GM15510 (cell line): Measurements from ENCODE around the gene IDH3G.

Experiments
- POLR2A ChIP-seq: IDR thresholded peaks from 3 replicates; pipeline ENCODE4 v1.6.1; 2011; ENCODE audit warnings: borderline replicate concordance; ENCODE audit not compliant: insufficient read length; ENCODE audit errors: extremely low read depth

The IDH3G gene

DNA sequence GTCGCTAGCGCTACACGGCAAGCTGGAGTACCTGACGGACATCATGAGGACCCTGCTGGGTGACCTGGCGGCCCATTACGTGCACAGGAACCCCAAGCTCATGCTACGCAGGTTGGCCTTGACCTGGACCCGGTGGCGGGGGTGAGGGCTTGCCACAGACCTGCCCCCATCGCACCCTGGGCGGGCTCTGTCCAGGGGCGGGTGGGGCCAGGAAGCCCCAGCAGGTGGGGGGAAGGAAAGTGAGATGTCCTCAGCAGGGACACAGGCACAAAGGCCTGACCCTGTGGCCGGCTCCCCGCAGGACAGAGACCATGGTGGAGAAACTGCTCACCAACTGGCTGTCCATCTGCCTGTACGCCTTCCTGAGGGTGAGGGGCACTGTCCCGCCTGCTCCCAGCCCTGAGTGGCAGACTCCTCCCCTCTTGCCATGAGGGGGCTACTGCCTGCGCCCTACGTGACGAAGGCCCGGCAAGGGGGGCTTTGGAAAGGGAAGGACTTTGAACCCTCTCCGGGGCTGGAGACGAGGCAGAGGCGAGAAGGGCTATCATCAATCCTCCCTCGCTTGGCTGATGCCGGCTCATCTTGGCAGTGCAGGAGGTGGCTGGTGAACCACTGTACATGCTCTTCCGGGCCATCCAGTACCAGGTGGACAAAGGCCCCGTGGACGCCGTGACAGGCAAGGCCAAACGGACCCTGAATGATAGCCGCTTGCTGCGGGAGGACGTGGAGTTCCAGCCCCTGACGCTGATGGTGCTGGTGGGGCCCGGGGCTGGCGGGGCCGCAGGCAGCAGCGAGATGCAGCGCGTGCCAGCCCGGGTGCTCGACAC lies 18.7 kb downstream of the IDH3G start:
- no peak for TF ChIP-seq POLR2A

DNA sequence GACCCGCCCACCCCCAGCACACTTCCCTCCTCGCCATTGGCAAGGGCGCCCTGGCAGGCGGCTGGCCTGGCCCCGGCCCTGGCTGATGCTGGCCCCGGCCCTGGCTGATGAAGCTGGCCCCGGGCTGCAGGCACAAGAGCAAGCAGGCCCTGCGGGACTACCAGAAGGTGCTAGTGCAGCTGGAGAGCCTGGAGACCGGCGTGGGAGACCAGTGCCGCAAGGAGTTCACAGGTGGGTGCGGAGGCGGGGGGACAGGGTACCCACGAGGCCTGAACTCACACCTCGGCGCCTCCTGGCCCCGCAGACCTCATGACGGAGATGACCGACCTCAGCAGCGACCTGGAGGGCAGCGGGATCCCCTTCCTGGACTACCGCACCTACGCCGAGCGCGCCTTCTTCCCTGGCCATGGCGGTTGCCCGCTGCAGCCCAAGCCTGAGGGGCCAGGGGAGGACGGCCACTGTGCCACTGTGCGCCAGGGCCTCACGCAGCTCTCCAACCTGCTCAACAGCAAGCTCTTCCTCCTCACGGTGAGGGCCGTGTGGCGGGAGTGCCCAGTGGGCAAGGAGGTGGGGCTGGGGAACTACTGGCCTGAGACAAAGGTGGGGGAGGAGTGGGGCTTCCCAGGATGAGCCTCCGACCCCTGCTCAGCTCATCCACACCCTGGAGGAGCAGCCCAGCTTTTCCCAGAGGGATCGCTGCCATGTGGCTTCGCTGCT lies 19.4 kb downstream of the IDH3G start:
- TF ChIP-seq POLR2A, result no peak

DNA sequence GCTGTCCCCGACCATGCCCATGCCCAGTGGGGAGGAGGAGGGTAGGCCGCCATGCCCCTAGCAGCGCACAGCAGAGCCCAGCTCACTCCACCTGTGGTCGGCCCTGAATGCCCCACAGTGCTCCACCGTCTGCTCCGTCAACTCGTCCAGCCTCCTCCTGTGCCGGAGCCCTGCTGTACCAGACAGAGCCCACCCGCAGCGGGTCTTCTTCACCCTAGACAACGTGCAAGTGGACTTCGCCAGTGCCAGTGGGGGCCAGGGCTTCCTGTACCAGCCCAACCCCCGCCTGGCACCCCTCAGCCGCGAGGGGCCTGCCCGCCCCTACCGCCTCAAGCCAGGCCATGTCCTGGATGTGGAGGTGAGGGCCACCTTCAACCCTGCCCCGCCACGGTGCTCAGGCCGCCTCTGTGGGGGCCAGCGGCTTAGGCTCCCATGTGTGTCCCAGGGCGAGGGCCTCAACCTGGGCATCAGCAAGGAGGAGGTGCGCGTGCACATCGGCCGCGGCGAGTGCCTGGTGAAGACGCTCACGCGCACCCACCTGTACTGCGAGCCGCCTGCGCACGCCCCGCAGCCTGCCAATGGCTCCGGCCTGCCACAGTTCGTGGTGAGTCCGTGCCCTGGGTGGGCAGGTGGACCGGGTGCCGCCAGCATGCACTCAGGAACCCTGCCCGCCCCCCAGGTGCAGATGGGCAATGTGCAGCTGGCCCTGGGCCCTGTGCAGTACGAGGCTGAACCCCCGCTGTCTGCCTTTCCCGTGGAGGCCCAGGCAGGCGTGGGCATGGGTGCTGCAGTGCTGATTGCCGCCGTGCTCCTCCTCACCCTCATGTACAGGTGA lies 20.2 kb downstream of the IDH3G start:
- no peak for TF ChIP-seq POLR2A

DNA sequence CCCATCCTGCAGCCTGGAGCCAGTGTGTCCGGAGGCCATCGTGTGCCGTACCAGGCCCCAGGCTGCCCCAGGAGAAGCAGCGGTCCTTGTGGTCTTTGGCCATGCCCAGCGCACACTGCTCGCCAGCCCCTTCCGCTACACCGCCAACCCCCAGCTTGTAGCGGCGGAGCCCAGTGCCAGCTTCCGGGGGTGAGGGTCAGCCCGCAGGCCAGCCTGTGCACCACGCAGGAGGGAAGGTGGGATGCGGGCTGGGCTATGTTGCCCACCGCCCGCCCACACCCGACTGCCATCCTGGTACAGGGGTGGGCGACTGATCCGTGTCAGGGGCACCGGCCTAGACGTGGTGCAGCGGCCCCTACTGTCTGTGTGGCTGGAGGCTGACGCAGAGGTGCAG lies 21.0 kb downstream of the IDH3G start:
- TF ChIP-seq POLR2A, result no peak

DNA sequence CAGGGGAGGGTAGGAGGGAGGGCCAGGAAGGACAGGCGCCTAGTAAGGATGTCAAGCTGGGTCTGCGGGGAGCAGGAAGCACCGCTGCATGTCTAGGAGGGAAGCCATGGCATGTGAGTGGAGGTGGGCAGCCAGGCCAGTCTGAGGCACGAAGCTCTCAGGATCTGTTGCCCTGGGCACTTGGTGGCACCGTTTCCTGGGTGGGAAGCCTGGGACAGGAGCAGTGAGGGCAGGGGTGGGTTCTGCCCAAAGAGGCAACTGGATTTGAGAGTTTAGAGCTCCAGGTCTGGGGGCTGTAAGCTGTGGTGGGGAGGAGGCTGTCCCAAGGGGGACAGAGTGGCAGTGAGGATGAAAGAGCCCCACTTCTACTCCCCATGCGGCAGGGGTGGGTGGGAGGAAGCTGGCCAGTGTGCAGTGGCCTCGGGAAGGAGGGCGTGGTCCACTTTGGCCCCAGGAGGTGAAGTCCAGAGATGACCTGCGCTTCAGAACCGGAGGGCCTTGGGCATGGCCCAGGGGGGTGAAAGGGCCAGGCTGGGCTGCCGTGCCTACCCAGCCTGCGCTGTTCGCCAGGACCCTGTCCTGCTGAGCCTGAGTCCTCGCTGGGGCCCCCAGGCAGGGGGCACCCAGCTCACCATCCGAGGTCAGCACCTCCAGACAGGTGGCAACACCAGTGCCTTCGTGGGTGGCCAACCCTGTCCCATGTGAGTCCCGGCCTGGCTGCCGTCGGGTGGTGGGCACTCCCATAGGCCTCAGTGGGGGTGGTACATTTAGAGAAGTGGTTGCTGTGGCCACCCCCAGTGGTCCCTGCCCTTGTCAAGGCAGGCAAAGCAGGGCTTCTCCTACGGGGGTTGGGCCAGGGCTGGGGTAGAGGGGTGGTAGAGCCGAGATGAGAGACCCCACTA lies 21.6 kb downstream of the IDH3G start:
- no peak for TF ChIP-seq POLR2A

DNA sequence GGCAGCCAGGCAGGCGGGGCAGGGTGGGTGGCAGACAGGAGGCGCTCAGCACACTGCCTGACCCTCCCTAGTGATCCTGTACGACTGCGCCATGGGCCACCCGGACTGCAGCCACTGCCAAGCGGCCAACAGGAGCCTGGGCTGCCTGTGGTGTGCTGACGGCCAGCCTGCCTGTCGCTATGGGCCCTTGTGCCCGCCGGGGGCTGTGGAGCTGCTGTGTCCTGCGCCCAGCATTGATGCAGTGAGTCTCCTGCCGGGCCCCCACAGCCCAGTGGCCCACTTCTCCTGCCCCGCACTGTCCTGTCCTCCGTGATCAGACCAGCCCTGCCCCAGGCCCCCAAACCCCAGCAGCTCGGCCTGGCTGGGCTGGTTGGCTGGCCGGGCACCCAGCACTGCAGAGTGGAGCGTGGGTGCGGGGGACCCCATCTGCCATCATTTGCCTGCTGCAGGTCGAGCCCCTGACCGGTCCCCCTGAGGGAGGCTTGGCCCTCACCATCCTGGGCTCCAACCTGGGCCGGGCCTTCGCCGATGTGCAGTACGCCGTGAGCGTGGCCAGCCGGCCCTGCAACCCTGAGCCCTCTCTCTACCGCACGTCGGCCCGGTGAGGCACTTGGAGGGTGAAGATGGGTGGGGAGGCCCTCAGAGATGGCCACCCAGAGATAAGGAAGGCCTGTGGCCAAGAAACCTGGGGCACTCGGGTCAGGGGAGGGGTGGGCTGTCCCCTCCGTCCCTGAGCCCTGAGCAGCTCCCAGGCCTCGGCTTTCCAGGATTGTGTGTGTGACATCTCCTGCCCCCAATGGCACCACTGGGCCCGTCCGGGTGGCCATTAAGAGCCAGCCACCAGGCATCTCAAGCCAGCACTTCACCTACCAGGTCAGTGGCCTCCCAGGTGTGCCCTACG lies 22.5 kb downstream of the IDH3G start:
- no peak for TF ChIP-seq POLR2A

DNA sequence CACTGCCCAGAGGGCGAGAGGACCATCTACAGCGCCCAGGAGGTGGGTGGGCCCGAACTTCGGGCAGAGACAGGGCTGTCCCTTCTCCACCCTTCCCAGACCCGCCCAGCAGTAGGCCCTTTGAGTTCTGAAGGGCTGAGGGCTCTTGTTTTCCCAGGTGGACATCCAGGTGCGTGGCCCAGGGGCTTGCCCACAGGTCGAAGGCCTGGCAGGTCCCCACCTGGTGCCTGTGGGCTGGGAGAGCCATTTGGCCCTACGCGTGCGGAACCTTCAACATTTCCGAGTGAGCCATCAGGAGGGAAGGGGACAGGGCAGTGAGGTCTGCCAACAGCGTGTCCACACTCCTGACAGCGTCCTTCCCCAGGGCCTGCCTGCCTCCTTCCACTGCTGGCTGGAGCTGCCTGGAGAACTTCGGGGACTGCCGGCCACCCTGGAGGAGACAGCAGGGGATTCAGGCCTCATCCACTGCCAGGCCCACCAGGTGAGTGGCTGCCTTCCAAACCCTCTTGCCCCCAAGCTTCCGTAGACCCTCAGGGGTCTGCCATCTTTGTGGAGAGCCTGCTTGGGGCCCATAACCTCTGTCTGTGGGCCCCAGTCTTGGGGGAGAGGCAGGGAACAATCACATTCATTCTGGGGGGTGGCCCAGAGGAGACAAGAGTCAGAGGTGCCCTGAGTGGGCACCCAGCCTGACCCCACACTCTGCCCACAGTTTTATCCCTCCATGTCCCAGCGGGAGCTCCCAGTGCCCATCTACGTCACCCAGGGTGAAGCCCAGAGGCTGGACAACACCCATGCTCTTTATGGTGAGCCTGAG lies 23.4 kb downstream of the IDH3G start:
- TF ChIP-seq POLR2A, result no peak

DNA sequence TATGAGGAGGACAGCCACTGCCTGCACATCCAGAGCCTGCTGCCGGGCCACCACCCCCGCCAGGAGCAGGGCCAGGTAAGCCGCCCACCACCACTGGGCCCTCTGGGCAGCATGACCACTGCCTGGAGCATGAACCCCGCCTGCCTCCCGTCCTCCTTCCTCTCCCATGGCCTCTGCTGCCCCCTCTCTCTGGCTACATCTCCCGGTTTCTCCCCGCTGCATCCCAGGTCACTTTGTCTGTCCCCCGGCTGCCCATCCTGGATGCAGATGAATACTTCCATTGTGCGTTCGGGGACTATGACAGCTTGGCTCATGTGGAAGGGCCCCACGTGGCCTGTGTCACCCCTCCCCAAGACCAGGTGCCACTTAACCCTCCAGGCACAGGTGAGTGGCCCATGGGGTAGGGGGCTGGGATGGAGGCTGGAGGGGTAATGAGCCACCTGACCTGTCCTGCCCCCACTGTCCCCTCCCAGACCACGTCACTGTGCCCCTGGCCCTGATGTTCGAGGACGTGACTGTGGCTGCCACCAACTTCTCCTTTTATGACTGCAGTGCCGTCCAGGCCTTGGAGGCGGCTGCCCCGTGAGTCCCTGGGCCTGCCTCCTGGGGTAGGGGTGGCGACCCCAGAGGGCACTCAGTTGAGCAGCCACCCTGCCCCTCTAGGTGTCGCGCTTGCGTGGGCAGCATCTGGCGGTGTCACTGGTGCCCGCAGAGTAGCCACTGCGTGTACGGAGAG lies 24.1 kb downstream of the IDH3G start:
- no peak for TF ChIP-seq POLR2A

DNA sequence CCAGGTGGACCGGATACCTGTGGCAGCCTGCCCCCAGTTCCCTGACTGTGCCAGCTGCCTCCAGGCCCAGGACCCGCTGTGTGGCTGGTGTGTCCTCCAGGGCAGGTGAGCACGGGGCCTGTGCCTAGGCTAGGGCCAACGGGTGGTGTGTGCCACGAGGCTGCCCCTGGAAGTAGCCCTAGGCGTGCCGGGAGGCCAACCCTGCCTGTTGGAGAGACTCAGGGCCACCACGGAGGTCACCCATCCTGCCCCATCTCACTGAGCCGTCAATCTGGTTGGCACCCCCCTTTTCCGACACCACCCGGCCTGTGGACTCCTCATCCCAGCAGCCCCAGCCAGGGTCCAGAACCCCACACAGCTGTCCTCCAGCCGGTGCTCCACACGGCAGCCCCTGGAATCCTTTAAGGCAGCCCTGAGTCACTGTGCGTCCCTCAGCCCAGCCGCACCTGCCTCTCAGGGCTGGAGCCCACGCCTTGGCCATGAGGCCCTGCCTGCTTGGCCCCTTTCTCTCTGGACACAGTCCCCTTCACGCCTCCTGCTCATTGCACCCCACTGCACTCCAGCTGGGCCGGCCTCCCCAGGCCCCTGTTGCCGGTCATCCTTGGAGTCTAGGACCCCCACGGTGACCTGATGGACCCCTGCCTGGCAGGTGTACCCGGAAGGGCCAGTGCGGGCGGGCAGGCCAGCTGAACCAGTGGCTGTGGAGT lies 24.9 kb downstream of the IDH3G start:
- TF ChIP-seq POLR2A, result no peak

DNA sequence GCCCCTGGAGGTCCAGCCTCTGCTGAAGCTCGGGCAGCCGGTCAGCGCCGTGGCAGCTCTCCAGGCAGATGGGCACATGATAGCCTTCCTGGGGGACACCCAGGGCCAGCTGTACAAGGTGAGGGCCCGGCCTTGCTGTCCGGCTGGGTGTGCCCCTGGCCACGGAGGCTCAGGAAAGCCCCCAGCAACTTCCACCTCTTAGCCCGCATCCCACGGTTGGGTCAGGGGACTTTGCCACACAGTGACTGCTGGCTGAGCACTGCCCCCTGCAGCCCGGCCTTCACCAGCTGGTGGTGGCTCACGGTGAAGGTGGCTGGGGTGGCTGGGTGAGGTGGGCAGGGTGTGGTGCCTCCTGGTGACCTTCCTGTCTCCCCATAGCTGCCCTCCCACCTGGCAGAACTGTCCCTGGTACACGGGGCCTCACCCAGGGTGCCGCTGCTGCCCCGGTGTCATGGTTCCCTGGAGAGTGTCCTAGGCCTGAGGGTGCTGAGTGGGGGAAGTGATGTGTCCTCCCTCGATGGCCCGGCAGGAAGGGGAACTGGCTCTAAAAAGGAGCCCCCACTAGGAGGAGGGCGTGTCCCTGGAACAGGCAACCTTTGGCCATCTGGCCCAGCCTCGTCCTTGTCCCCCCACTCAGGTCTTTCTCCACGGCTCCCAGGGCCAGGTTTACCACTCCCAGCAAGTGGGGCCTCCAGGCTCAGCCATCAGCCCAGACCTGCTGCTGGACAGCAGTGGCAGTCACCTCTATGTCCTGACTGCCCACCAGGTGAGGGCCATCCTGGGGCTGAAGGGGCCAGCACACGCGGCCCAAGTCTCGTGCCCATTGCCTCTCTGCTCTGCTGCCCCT lies 25.6 kb downstream of the IDH3G start:
- no peak for TF ChIP-seq POLR2A
